ENCODE results near the gene NFYC. TPM values are rescaled to one million over a fixed set of nuclear protein-coding genes. Genes with fewer than 3 reads are reported as not detected.
"Not testable (repeated sequence)": the region's sequence is repeated elsewhere in the genome, so short reads cannot be mapped to it uniquely, and the experiment has no call there.

NFYC gene
- total RNA-seq, 2 experiments from 2014 or later: 71.5 to 74.4 TPM

DNA sequence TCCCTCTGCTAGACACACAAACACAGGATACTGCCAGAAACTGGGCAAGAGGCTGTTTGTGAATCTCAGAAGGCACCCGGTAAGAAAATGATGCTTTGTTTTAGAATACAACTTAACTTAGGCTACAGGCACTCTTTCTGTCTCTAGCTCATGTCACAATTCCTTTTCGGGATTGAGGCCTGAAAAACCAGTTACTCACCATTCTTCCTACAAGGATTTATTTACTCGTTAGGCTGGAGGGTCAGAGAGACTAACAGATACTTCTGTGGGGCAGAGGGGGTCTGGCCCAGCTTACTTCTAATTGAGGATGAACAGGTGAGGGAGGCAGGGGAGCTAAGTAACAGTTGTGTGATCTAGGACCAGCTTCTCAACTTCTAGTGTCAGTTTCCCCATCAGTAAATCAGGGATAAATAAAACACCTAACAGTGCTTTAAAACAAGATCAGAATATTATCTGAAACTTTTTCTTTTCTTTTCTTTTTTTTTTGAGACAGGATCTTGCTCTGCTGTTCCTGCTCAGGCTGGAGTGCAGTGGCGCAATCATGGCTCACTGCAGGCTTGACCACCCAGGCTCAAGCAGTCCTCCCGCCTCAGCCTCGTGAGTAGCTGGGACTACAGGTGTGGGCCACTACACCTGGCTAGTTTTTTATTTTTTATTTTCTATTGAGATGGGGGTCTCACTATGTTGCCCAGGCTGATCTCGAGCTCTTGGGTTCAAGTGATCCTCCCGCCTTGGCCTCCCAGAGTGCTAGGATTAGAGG lies 31.9 kb downstream of the NFYC start:
- Mint-ChIP-seq H3K36me3 (ENCODE audit: low read depth) (peaks cover 28% of the 10 kb centered on the region), H3K27ac (no peak overlapping the region), H3K4me1 (ENCODE audit: low read depth) (peaks cover 12% of the 10 kb centered on the region), H3K9me3 (ENCODE audit: insufficient read depth) (no peaks in the 10 kb centered on the region), H3K27me3 (ENCODE audit: low read depth) (no peaks in the 10 kb centered on the region), H3K4me3 (no peak overlapping the region)
- DNase-seq: no peak
- ATAC-seq: no peak
- POLR2A ChIA-PET: interaction anchor here (2.3 kb wide), 1 partner anchor 31 kb away, joined by 8 read pairs; the partner anchor contains the start of gene NFYC
- CTCF ChIA-PET: interaction anchor here (0.6 to 1.9 kb wide), 8 partner anchors 9 to 136 kb away, joined by 3 to 7 read pairs (median 6); no protein-coding TSS in a partner anchor

DNA sequence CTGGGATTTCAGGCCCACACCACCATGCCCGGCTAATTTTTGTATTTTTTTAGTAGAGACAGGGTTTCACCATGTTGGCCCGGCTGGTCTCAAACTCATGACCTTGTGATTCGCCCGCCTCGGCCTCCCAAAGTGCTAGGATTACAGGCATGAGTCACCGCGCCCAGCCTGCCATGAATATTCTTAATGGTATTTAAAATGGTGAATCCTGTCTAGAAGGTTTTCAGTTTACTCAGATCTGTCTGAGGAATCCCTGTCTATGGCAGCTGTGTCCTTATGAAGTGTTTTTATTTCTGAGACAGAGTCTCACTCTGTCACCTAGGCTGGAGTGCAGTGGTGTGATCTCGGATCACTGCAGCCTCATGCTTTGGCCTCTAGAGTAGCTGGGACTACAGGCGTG lies 36.2 kb downstream of the NFYC start:
- H3K4me3 Mint-ChIP-seq; H3K9me3 Mint-ChIP-seq (ENCODE audit: insufficient read depth); H3K27ac Mint-ChIP-seq; ATAC-seq; H3K27me3 Mint-ChIP-seq (ENCODE audit: low read depth); DNase-seq: not testable (repeated sequence)
- POLR2A ChIA-PET: interaction anchor here (1.3 kb wide), 1 partner anchor 36 kb away, joined by 3 read pairs; the partner anchor contains the start of gene NFYC
- Mint-ChIP-seq H3K36me3 (ENCODE audit: low read depth) (peaks cover 38% of the 10 kb centered on the region), H3K4me1 (ENCODE audit: low read depth) (peaks cover 27% of the 10 kb centered on the region)
- CTCF ChIA-PET: interaction anchor here (2.6 kb wide), 1 partner anchor 46 kb away, joined by 11 read pairs; no protein-coding TSS in a partner anchor

DNA sequence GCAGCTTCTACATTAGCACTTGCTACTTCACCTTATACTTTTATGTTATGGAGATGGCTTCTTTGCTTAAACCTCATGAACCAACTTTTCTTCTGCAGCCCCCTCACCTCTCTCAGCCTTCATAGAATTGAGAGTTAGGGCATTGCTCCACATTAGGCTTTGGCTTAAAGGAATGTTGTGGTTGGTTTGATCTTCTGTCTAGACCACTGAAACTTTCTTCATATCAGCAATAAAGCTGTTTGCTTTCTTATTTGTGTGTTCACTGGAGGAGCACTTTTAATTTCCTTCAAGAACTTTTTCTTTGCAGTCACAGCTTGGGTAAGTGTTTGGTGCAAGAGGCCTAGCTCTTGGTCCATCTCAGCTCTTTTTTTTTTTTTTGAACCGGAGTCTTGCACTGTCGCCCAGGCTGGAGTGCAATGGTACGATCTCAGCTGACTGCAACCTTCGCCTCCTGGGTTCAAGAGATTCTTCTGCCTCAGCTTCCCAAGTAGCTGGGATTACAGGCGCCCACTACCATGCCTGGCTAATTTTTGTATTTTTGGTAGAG lies 37.9 kb downstream of the NFYC start:
- not testable (repeated sequence) for H3K27ac Mint-ChIP-seq; ATAC-seq; DNase-seq; H3K4me3 Mint-ChIP-seq; H3K27me3 Mint-ChIP-seq (ENCODE audit: low read depth); H3K9me3 Mint-ChIP-seq (ENCODE audit: insufficient read depth)
- POLR2A ChIA-PET: interaction anchor here (1.1 to 1.4 kb wide), 3 partner anchors 16 to 136 kb away, joined by 4 to 5 read pairs (median 4); partner anchors contain the start of gene NFYC
- CTCF ChIA-PET: interaction anchor here (1.0 to 2.6 kb wide), 5 partner anchors 16 to 223 kb away, joined by 3 to 11 read pairs (median 4); no protein-coding TSS in a partner anchor
- Mint-ChIP-seq H3K4me1 (ENCODE audit: low read depth) (peaks cover 27% of the 10 kb centered on the region), H3K36me3 (ENCODE audit: low read depth) (peaks cover 28% of the 10 kb centered on the region)

DNA sequence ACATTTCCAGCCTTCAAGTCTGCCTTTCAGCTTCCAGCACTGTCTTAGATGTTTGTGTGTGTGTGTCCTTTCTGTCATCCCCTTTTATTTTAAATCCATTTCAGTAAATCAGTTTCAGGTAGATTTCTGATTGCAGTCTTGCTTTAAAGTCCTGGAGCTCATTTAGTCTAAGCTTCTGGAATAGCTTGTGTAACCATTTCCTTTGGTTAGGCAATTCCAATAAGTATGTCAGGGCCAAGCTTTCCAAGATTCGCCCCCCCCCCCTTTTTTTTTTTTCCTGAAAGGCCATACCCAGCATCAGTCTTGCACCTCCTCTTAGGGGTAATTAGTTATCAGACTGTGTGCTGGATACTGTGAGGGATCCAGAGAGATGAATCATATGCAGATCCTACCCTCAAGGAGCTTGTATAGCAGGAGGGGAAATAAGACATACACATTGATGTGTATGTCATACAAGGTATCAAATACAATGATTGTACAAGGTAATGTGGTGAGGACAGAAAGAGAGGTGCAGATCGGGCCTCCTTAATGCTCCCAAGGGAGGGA lies 41.3 kb downstream of the NFYC start:
- no peak for ATAC-seq
- Mint-ChIP-seq H3K27me3 (ENCODE audit: low read depth) (no peaks in the 10 kb centered on the region), H3K27ac (peak overlapping the region; percentile 32)

DNA sequence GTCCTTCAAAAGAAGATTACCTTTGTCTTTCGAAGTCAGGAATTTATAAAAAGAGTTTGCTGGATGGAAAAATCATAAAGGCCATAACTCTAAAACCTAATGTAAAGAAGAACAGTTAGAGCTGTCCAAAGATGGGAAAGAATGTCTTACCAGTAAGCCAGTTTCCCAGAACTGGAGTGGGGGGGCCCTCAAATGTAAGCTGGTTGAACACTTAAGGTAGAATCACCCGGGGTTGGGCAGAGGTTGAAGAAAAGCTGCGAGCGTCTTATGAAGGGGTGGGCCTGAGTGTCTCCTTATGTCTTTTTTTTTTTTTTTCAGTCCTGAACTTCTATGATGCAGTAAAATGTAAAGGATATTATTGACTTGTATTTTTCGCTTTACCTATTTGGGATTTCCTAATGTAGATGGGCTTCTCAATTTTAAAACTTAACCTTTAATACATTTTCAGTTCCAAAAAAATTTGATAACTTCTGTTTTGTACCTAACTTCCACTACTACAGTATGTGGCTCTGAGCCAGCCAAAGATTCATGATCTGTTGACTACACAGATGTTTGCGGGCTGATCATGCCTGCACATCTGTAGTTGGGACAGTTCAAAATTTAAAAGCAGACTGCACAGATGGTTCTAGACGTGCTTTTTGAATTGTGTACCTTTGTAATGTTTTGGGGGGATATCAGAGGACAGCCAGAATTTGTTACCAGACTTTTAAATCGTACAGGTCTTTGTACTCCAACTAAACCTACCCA lies 43.6 kb downstream of the NFYC start:
- peaks cover 38% of the 10 kb centered on the region for H3K36me3 Mint-ChIP-seq (ENCODE audit: low read depth)
- POLR2A ChIA-PET: no interaction called here

More for the DNA sequence above, 41.3 kb downstream of the NFYC start:
- POLR2A ChIA-PET: interaction anchor here (0.5 to 0.7 kb wide), 2 partner anchors 15 to 288 kb away, joined by 3 read pairs; partner anchors contain the start of gene SLFNL1
- H3K36me3 Mint-ChIP-seq (ENCODE audit: low read depth): peaks cover 27% of the 10 kb centered on the region
- no peaks in the 10 kb centered on the region for H3K9me3 Mint-ChIP-seq (ENCODE audit: insufficient read depth)
- peaks cover 26% of the 10 kb centered on the region for H3K4me1 Mint-ChIP-seq (ENCODE audit: low read depth)
- no peak overlapping the region for H3K4me3 Mint-ChIP-seq
- CTCF ChIA-PET: interaction anchor here (0.8 to 2.0 kb wide), 2 partner anchors 10 to 17 kb away, joined by 3 to 6 read pairs; no protein-coding TSS in a partner anchor
- DNase-seq: no peak

DNA sequence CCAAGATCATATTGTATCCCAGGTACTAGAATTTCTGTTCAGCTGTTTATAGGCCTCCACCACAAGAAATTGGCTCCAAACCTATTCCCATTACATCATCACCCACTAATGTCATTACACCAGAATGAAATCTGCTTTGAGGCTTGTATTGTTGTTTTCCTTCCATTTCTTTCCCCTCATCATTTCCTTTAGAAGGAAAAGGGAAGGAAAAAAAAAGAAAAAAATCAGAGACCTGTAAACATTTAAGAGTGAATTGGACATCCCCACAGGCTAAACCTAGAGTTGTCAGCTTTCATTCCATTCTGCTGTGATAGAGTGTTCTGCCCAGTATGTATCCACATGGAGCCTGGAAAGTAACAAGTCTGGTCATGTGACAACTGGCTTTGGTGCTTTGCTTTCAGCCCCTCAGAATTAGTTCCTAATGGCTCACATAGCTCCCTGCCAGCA lies 44.6 kb downstream of the NFYC start:
- peaks cover 38% of the 10 kb centered on the region for H3K36me3 Mint-ChIP-seq (ENCODE audit: low read depth)
- DNase-seq (no peak), ATAC-seq (no peak)
- no peaks in the 10 kb centered on the region for H3K9me3 Mint-ChIP-seq (ENCODE audit: insufficient read depth)
- peaks cover 14% of the 10 kb centered on the region for H3K4me1 Mint-ChIP-seq (ENCODE audit: low read depth)
- H3K4me3 Mint-ChIP-seq: no peak overlapping the region
- CTCF ChIA-PET: interaction anchor here (1.5 kb wide), 1 partner anchor 45 kb away, joined by 5 read pairs; the partner anchor contains the start of gene NFYC
- no peak overlapping the region for H3K27ac Mint-ChIP-seq
- POLR2A ChIA-PET: no interaction called here
- H3K27me3 Mint-ChIP-seq (ENCODE audit: low read depth): no peaks in the 10 kb centered on the region

More for the DNA sequence above, 43.6 kb downstream of the NFYC start:
- H3K27ac Mint-ChIP-seq: no peak overlapping the region
- DNase-seq: no peak
- peaks cover 15% of the 10 kb centered on the region for H3K4me1 Mint-ChIP-seq (ENCODE audit: low read depth)
- ATAC-seq: no peak
- no peaks in the 10 kb centered on the region for H3K9me3 Mint-ChIP-seq (ENCODE audit: insufficient read depth)
- no peaks in the 10 kb centered on the region for H3K27me3 Mint-ChIP-seq (ENCODE audit: low read depth)
- CTCF ChIA-PET: interaction anchor here (0.7 to 1.5 kb wide), 2 partner anchors 39 to 44 kb away, joined by 3 to 5 read pairs; partner anchors contain the start of gene NFYC
- no peak overlapping the region for H3K4me3 Mint-ChIP-seq

DNA sequence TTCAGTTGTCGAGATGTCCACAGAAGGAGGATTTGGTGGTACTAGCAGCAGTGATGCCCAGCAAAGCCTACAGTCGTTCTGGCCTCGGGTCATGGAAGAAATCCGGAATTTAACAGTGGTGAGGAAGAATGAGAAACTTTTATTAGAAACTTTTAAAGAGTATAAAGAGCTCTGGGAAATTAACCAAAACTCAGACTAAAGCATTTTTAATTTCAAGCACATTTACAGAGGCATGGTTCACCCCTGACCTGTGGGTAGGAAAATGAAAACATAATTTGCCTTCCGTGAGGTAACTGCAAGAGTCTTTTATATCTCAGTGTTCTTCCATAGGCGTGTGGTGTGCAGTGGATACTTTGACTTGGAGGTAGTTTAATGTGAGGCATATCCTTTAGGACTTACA lies 47.3 kb downstream of the NFYC start:
- no peak overlapping the region for H3K4me3 Mint-ChIP-seq
- H3K9me3 Mint-ChIP-seq (ENCODE audit: insufficient read depth): no peaks in the 10 kb centered on the region
- no peaks in the 10 kb centered on the region for H3K27me3 Mint-ChIP-seq (ENCODE audit: low read depth)
- H3K4me1 Mint-ChIP-seq (ENCODE audit: low read depth): peaks cover 22% of the 10 kb centered on the region
- peaks cover 52% of the 10 kb centered on the region for H3K36me3 Mint-ChIP-seq (ENCODE audit: low read depth)
- DNase-seq: no peak
- ChIA-PET CTCF (interaction anchor here (1.1 kb wide), 1 partner anchor 36 kb away, joined by 4 read pairs; no protein-coding TSS in a partner anchor), POLR2A (interaction anchor here (2.1 kb wide), 1 partner anchor 47 kb away, joined by 5 read pairs; the partner anchor contains the start of gene NFYC)
- H3K27ac Mint-ChIP-seq: no peak overlapping the region
- no peak for ATAC-seq

DNA sequence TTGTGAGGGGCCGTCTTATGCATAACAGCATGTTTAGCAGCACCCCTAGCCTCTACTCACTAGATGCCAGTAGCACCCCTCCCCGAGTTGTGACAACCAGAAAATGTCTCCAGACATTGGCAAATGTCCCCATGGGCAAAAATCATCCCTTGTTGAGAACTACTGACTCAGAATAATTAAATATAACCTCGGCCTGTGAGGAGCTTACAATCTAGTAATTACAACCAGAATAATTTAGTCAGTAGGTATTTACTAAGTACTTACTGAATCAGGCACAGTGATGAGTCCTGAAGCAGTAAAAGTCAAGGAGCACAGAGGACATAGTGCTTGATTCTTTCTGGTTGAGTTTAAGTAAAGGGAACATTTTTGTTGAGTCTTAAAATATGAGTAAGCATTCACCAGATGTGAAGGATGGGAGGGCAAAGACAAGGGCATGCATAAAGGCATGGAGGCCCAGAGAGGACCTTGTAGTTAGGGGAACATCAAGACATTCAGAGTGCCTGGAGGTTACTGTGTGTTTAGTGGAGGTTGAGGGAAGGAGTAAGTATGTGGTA lies 48.0 kb downstream of the NFYC start:
- CTCF ChIA-PET: interaction anchor here (0.7 to 1.5 kb wide), 3 partner anchors 21 to 110 kb away, joined by 3 to 7 read pairs (median 4); no protein-coding TSS in a partner anchor
- ATAC-seq (no peak), DNase-seq (no peak)
- POLR2A ChIA-PET: interaction anchor here (2.1 kb wide), 1 partner anchor 48 kb away, joined by 5 read pairs; the partner anchor contains the start of gene NFYC
- Mint-ChIP-seq H3K27me3 (ENCODE audit: low read depth) (no peaks in the 10 kb centered on the region), H3K27ac (peak overlapping the region; percentile 5), H3K9me3 (ENCODE audit: insufficient read depth) (no peaks in the 10 kb centered on the region), H3K36me3 (ENCODE audit: low read depth) (peaks cover 57% of the 10 kb centered on the region), H3K4me3 (no peak overlapping the region), H3K4me1 (ENCODE audit: low read depth) (peaks cover 22% of the 10 kb centered on the region)

DNA sequence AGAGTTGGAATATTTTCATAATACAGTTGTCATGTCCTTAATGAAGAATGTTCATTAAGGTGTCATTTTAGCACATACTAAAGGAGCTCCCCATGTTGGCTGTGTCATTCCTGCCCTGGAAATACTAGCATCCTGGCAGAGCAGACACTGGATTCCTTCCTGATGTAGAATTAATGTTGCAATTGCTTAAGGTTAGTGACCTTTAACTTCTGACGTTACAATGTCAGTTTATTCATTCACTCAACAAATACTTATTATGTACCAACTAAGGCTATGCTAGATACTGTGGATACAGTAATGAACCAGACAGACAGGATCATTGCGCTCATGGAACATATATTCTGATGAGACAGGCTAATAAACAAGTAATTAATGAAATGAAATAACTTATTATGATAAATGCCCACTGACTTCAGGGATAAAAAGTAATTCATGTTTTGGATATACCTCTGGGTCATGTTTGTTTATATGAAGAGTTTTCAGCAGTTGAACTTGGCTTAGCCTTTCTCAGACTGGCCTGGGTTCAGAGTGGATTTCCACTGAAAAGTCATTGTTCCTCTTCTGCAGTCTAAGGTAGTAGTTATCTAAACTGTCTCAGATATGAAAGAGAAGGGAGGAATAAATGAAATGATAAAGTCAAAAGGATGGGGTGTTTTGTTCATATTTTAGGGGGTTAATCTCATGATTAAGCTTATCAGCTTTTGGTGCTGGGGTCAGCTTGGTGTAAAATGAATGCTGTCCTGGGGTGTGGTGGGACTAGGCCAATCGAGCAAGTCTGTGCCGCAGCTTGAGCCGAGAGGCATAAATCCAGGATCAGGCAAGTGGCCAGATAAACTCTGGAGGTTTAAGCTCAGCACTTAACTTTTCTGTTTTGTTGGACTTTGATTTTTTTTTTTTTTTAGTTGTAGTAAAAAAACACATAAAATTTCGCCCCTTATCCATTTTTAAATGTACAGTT lies 48.8 kb downstream of the NFYC start:
- H3K27me3 Mint-ChIP-seq (ENCODE audit: low read depth): no peaks in the 10 kb centered on the region
- H3K36me3 Mint-ChIP-seq (ENCODE audit: low read depth): peaks cover 62% of the 10 kb centered on the region
- H3K4me3 Mint-ChIP-seq: no peak overlapping the region
- ChIA-PET POLR2A (interaction anchor here (2.1 kb wide), 1 partner anchor 49 kb away, joined by 5 read pairs; the partner anchor contains the start of gene NFYC), CTCF (interaction anchor here (0.7 to 1.7 kb wide), 3 partner anchors 22 to 110 kb away, joined by 3 to 7 read pairs (median 5); no protein-coding TSS in a partner anchor)
- H3K4me1 Mint-ChIP-seq (ENCODE audit: low read depth): peaks cover 19% of the 10 kb centered on the region
- ATAC-seq (no peak), DNase-seq (no peak)
- no peaks in the 10 kb centered on the region for H3K9me3 Mint-ChIP-seq (ENCODE audit: insufficient read depth)
- peak overlapping the region; percentile 7 for H3K27ac Mint-ChIP-seq

All from activated CD8-positive, alpha-beta T cell treated with anti-CD3 and anti-CD28 coated beads, Interleukin-2, amount 10 ng/mL, durations not matched to agents 7 days and 5 days (primary cell).